ENCODE data around the gene UBTD2.
"Not testable (repeated sequence)": the region's sequence is repeated elsewhere in the genome, so short reads cannot be mapped to it uniquely, and the experiment has no call there.

DNA sequence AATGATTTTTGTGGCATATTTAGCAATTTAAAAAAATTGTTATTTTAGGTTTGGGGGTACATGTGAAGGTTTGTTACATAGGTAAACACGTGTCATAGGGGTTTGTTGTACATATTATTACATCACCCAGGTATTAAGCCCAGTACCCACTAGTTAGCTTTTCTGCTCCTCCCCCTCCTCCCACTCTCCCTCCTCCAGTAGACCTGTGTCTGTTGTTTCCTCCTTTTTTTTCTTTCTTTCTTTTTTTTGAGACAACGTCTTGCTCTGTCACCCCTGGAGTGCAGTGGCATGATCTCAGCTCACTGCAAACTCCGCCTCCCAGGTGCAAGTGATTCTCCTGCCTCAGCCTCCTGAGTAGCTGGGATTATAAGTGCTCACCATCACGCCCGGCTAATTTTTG is 8.3 kb upstream of the UBTD2 start:
- TF ChIP-seq POLR2A (IDR thresholded peaks at IDR 0.05; ENCODE audit: low read depth, low read length); CHD1 (IDR thresholded peaks at IDR 0.05; ENCODE audit: low read depth, low read length); MAZ (IDR thresholded peaks at IDR 0.05; ENCODE audit: borderline replicate concordance, low read depth, low read length); SMC3 (IDR thresholded peaks at IDR 0.05; ENCODE audit: low read depth, low read length); MXI1 (IDR thresholded peaks at IDR 0.05; ENCODE audit: borderline replicate concordance, low read depth, low read length): not testable (repeated sequence)
- TF ChIP-seq, protein P1, sequence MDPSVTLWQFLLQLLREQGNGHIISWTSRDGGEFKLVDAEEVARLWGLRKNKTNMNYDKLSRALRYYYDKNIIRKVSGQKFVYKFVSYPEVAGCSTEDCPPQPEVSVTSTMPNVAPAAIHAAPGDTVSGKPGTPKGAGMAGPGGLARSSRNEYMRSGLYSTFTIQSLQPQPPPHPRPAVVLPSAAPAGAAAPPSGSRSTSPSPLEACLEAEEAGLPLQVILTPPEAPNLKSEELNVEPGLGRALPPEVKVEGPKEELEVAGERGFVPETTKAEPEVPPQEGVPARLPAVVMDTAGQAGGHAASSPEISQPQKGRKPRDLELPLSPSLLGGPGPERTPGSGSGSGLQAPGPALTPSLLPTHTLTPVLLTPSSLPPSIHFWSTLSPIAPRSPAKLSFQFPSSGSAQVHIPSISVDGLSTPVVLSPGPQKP (IDR thresholded peaks at IDR 0.05; ENCODE audit: borderline replicate concordance, low read depth, low read length), result not testable (repeated sequence)
- TF ChIP-seq, protein P2, sequence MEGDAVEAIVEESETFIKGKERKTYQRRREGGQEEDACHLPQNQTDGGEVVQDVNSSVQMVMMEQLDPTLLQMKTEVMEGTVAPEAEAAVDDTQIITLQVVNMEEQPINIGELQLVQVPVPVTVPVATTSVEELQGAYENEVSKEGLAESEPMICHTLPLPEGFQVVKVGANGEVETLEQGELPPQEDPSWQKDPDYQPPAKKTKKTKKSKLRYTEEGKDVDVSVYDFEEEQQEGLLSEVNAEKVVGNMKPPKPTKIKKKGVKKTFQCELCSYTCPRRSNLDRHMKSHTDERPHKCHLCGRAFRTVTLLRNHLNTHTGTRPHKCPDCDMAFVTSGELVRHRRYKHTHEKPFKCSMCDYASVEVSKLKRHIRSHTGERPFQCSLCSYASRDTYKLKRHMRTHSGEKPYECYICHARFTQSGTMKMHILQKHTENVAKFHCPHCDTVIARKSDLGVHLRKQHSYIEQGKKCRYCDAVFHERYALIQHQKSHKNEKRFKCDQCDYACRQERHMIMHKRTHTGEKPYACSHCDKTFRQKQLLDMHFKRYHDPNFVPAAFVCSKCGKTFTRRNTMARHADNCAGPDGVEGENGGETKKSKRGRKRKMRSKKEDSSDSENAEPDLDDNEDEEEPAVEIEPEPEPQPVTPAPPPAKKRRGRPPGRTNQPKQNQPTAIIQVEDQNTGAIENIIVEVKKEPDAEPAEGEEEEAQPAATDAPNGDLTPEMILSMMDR (conservative IDR thresholded peaks at IDR 0.05; ENCODE audit: low read depth, low read length), result not testable (repeated sequence)
